Caco-2 (cell line): ENCODE results near the gene CLEC17A. TPM values are rescaled to one million over a fixed set of nuclear protein-coding genes. Genes with fewer than 3 reads are reported as not detected.

Experiments used
- BruUV-seq: library from RNA; stranded (reverse); fragments of 400-500 nt; replicated peaks from 2 replicates; lab custom pipeline; 2021; lab: Mats Ljungman, UMichigan
- CTCF ChIA-PET: fragments of 300-600 bp; sonication (Branson Sonifier 250); formaldehyde crosslinking; loops from one replicate; lab custom pipeline; 2022; ENCODE audit warnings: antibody characterized with exemption; lab: Charles Lee
- POLR2A ChIA-PET: fragments of 300-600 bp; sonication (Branson Sonifier 250); formaldehyde crosslinking; loops from one replicate; lab custom pipeline; 2022; ENCODE audit warnings: antibody characterized with exemption; lab: Charles Lee
- DNase-seq, 2 experiments: peaks; one replicate each; pipeline versions ENCODE4 v3.0.0 to v3.0.0-alpha.2; 2020 to 2022
- H3K27me3 ChIP-seq: replicated peaks from 2 replicates; pipeline ENCODE4 v1.6.0; 2011; ENCODE audit warnings: low read length; ENCODE audit not compliant: control insufficient read depth, insufficient read depth
- H3K36me3 ChIP-seq: 2 replicates; pipeline ENCODE4 v1.5.1; 2011; ENCODE audit warnings: low read length; ENCODE audit not compliant: control insufficient read depth, insufficient read depth
- H3K4me1 ChIP-seq: fragments of 250-450 bp; sonication (Bioruptor Pico); 2 replicates; pipeline ENCODE4 v1.5.1; 2020; ENCODE audit warnings: mild to moderate bottlenecking
- H3K4me3 ChIP-seq: 2 replicates; pipeline ENCODE4 v1.5.1; 2011; ENCODE audit warnings: low read depth, mild to moderate bottlenecking, control low read depth, low read length
- H3K9me3 ChIP-seq: fragments of 250-450 bp; sonication (Bioruptor Pico); 2 replicates; pipeline ENCODE4 v1.5.1; 2020; ENCODE audit warnings: mild to moderate bottlenecking, moderate library complexity
- H3K27ac Mint-ChIP-seq: one replicate; pipeline ENCODE4 v1.8.0; 2022; ENCODE audit warnings: mixed read lengths; ENCODE audit not compliant: unreplicated experiment
- H3K27me3 Mint-ChIP-seq: one replicate; pipeline ENCODE4 v1.8.0; 2022; ENCODE audit warnings: mixed read lengths; ENCODE audit not compliant: insufficient read depth, unreplicated experiment
- H3K36me3 Mint-ChIP-seq: one replicate; pipeline ENCODE4 v1.8.0; 2022; ENCODE audit warnings: mild to moderate bottlenecking, mixed read lengths; ENCODE audit not compliant: insufficient read depth, unreplicated experiment
- H3K4me1 Mint-ChIP-seq: one replicate; pipeline ENCODE4 v1.8.0; 2022; ENCODE audit warnings: low read depth, mixed read lengths; ENCODE audit not compliant: unreplicated experiment
- H3K4me3 Mint-ChIP-seq: one replicate; pipeline ENCODE4 v1.8.0; 2022; ENCODE audit warnings: mild to moderate bottlenecking, moderate library complexity, mixed read lengths; ENCODE audit not compliant: unreplicated experiment
- H3K9me3 Mint-ChIP-seq: one replicate; pipeline ENCODE4 v1.8.0; 2022; ENCODE audit warnings: mixed read lengths; ENCODE audit not compliant: unreplicated experiment
- CTCF ChIP-seq, 2 experiments: fragments of 200-600 bp in 1 of 2; IDR thresholded peaks; 1 replicate in 1 of 2; 2 replicates in 1 of 2; pipeline versions ENCODE4 v1.5.1 to v1.8.0; 2011 to 2022; ENCODE audit warnings: antibody characterized with exemption in 1 of 2, control low read depth in 1 of 2, inconsistent platforms in 1 of 2, low read depth in 1 of 2, low read length in 1 of 2, mild to moderate bottlenecking in 1 of 2, moderate library complexity in 1 of 2; ENCODE audit not compliant: insufficient read depth in 1 of 2, severe bottlenecking in 1 of 2, unreplicated experiment in 1 of 2
- intact Hi-C: fragments of 100-400 bp; cut with micrococcal nuclease; formaldehyde crosslinking; loops from one replicate; pipeline ENCODE4 v1.10.0; 2022; ENCODE audit not compliant: unreplicated experiment
- total RNA-seq: library from RNA; stranded (reverse); gene quantifications from 2 replicates; pipeline ENCODE4 v1.2.3, GENCODE V29; 2022

CLEC17A gene
- total RNA-seq, 1 experiment from 2014 or later: not detected

DNA sequence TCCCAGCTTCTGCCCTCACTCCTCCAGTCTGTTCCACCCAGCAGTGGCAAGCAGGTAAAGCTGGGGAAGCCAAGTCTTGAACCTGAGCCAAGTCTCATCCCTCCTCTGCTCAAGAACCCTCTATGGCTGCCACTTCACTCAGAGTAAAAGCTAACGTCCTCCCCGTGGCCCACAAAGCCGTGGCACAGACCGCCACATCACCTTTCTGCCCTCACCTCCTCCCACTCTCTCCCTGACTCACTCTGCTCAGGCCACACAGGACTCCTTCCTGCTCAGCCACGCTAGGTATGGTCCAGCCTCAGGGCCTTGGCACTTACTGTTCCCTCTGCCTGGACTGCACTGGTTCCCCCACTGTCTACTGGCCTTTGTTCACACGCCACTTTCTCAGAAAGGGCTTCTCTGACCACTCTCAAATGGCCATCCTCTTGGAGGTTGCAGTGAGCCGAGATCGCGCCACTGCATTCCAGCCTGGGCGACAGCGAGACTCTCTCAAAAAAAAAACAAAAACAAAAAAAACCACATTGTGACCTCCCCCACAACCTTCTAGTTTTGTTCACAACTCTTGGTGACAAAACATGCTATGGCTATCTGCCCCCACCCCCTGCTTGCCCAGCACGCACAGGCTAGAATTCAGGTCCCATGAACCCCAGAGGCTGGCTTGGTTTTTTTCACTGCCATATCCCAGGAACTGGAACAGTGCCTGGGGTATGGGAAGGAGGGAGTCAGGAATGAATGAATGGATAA, 26.8 kb upstream of the CLEC17A start:
- Mint-ChIP-seq H3K4me3 (no peak overlapping the region), H3K36me3 (peaks cover 26% of the 10 kb centered on the region), H3K9me3 (no peaks in the 10 kb centered on the region), H3K4me1 (peaks cover 11% of the 10 kb centered on the region), H3K27me3 (no peaks in the 10 kb centered on the region), H3K27ac (peak overlapping the region; percentile 28)
- H3K9me3 ChIP-seq: no peaks in the 10 kb centered on the region
- H3K27me3 ChIP-seq: no peaks in the 10 kb centered on the region
- no peak for TF ChIP-seq CTCF (IDR thresholded peaks at IDR 0.05; ENCODE audit: insufficient read depth in 1 of 2, low read depth in 1 of 2, low read length in 1 of 2, severe bottlenecking in 1 of 2, unreplicated experiment in 1 of 2)
- peaks cover 1% of the 10 kb centered on the region; the same call in 1 of the 2 replicates for H3K36me3 ChIP-seq
- BruUV-seq: no TSS peak
- DNase-seq: no peak
- ChIA-PET POLR2A (interaction anchor here (0.6 kb wide), 1 partner anchor 544 kb away, joined by 3 read pairs; no protein-coding TSS in a partner anchor), CTCF (interaction anchor here (1.2 kb wide), 1 partner anchor 18 kb away, joined by 6 read pairs; no protein-coding TSS in a partner anchor)
- peaks cover 5% of the 10 kb centered on the region for H3K4me1 ChIP-seq
- intact Hi-C loops: no loop called here
- H3K4me3 ChIP-seq: no peak overlapping the region

DNA sequence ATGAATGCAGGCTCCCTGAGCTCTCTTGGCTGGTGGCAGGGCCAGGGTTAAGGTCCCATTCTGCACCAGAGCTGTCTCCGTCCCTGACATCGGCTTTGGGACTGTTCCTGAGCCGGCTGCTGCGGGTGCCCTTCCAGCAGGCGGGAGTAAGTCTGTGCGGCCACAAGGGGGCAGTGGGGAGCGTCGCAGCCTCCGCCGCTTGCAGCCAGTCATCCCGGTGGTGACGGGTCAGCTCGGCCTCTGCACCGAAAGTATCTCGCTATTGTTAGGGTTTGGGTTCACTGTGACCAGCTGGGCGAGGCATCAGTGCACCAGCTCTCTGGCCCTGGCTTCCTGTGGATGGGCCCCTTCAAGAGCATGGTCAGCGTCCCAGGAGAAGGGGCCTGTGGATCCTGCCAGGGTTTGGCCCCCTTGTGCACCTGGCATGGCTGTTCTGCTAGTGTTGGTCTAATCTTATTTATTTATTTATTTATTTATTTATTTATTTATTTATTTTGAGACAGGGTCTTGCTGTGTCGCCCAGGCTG, 26.2 kb upstream of the CLEC17A start:
- H3K4me3 Mint-ChIP-seq: no peak overlapping the region
- peaks cover 4% of the 10 kb centered on the region for H3K4me1 Mint-ChIP-seq
- CTCF ChIA-PET: interaction anchor here (1.2 kb wide), 1 partner anchor 17 kb away, joined by 6 read pairs; no protein-coding TSS in a partner anchor
- Histone ChIP-seq H3K9me3 (no peaks in the 10 kb centered on the region), H3K36me3 (peaks cover 1% of the 10 kb centered on the region; the same call in 1 of the 2 replicates), H3K4me1 (no peaks in the 10 kb centered on the region), H3K27me3 (no peaks in the 10 kb centered on the region), H3K4me3 (no peak overlapping the region)
- peak; percentile 67 to 83 for TF ChIP-seq CTCF (IDR thresholded peaks at IDR 0.05; ENCODE audit: insufficient read depth in 1 of 2, low read depth in 1 of 2, low read length in 1 of 2, severe bottlenecking in 1 of 2, unreplicated experiment in 1 of 2)
- no peaks in the 10 kb centered on the region for H3K27me3 Mint-ChIP-seq
- H3K27ac Mint-ChIP-seq: peak overlapping the region; percentile 28
- POLR2A ChIA-PET: no interaction called here
- peak in 1 of 2 experiments; percentile 65 for DNase-seq
- BruUV-seq: no TSS peak
- intact Hi-C loops: no loop called here
- no peaks in the 10 kb centered on the region for H3K9me3 Mint-ChIP-seq
- peaks cover 24% of the 10 kb centered on the region for H3K36me3 Mint-ChIP-seq

- Mint-ChIP-seq H3K9me3 (no peaks in the 10 kb centered on the region), H3K4me1 (no peaks in the 10 kb centered on the region), H3K4me3 (no peak overlapping the region), H3K27me3 (no peaks in the 10 kb centered on the region), H3K27ac (no peak overlapping the region), H3K36me3 (peaks cover 28% of the 10 kb centered on the region)
- Histone ChIP-seq H3K4me1 (no peaks in the 10 kb centered on the region), H3K4me3 (no peak overlapping the region), H3K27me3 (no peaks in the 10 kb centered on the region), H3K9me3 (no peaks in the 10 kb centered on the region), H3K36me3 (peaks cover 1% of the 10 kb centered on the region; the same call in 1 of the 2 replicates)
- ChIA-PET POLR2A (no interaction called here), CTCF (no interaction called here)
- intact Hi-C loops: no loop called here
- no TSS peak for BruUV-seq
- DNase-seq: no peak
- no peak for TF ChIP-seq CTCF (IDR thresholded peaks at IDR 0.05; ENCODE audit: insufficient read depth in 1 of 2, low read depth in 1 of 2, low read length in 1 of 2, severe bottlenecking in 1 of 2, unreplicated experiment in 1 of 2)
These were observed 24.4 kb upstream of the CLEC17A start for GRCh38 chr19:14558370-14559066.
